Nucleus accumbens (tissue), 56 donors: ENCODE measurements around the gene ZFP3.
"Not testable (repeated sequence)": the region's sequence is repeated elsewhere in the genome, so short reads cannot be mapped to it uniquely, and the experiment has no call there.

Experiments
- DNase-seq, 56 donors: peaks; one replicate each; lab custom pipeline; 2025; lab: John Stamatoyannopoulos, UW

Gene ZFP3

DNA sequence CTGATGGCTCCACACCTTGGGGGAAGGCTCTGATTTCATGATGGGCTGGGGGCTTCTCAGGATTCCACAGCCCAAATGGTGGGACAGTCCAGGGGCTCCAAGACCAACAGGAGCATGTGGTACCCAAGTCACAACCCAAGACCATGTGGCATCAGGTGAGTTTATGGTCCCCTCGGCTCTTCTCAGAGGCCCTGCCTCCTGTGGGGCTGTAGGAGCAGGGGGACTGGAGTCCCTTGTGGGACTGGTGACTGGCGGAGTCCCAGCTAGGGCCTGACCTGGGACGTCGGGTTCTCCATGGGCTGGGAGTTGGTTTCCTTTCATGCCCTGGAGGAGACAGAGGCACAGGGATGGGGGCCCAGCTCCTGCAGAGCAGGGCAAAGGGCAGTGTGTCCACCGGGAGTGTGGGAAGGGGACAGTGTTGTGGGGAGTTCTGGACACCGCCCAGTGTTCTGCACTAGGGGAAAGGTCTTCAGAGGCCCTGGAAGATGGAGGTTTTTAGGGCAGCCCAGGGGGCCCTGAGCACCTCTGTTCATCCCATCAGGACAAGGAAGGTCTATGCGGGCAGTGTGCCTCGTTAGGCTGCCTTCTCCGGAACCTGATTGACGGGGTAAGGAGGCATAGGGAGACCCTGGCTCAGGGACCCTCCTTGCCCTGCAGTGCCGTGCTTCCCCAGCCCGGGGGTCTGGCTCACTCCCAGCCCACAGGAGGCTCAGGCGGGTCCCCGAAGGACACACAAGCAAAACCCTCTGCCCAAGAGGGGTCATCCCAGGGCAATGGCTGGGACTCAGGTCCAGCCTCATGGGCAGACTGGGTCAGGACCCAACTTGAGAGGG is 58.5 kb downstream of the ZFP3 start:
- not testable (repeated sequence) for DNase-seq

DNA sequence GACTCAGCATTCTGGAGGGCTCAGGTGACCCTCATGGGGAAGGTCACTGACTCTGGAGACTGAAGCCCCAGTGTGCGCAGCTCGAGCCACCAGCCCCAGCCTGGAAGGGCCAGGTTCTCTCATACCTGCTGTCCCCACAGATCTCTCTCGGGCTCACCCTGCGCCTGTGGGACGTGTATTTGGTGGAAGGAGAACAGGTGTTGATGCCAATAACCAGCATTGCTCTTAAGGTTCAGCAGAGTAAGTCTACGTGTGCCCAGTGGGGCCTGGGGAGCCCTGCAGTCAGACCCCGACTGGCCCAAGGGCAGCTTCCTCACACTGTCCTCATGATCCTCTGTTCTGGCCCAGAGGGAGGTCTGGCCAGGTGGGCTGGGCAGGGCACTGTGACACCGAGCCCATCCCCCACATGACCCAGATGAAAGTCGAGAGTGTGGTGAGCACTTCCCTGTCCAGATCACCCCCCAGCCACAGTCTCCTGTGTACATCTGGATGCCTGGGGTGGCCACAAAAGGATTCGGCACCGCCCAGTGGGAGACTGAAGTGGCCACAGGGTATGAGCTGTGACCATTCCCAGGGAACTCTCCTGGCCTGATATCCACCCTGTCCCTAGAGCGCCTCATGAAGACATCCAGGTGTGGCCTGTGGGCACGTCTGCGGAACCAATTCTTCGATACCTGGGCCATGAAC is 59.4 kb downstream of the ZFP3 start:
- not testable (repeated sequence) for DNase-seq

DNA sequence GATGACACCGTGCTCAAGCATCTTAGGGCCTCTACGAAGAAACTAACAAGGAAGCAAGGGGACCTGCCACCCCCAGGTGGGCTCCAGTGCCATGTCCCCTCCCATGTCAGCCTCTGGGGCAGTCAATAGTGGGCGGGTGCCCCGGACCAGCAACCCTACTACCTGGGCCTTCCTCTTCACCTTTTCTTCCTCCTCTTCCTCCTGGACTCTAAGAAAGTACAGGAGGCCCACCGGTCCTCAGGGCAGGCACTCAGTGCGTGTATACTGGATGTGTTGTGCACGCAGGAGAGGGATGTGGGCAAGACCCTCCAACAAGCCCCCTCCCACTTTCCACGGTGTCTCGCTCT is 59.9 kb downstream of the ZFP3 start:
- DNase-seq: not testable (repeated sequence)

DNA sequence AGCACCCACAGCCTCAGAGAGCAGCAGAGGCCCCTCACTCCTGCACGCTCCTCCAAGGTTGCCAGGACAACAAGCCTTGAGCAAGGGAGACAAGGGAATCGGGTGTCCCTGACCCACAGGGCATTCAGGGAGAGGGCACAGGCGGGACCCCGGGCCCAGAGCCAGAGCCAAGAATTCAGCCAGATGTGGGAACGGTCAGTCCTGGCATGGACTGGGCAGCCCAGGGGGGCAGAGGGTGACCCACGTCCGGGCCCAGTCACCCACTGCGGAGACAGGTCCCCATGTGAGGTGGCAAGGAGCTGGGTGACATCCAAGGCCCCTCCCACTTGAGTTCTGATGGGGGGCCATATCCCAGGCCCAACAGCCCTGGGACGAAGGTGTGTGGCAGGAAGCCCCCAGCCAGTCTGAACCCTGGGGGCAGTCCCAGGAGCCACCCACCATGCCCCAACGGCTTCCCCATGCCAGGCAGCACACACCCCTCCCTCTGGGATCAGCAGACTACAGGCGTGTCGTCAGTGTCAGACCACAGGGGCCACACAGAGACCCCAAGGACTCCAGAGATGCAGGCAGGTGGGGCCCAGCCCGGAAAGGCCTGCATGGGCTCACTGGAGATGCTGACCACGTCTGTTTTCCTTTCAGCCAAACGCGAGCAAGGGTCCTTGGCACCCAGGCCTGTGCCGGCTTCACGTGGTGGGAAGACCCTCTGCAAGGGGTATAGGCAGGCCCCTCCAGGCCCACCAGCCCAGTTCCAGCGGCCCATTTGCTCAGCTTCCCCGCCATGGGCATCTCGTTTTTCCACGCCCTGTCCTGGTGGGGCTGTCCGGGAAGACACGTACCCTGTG is 60.6 kb downstream of the ZFP3 start:
- no peak for DNase-seq

DNA sequence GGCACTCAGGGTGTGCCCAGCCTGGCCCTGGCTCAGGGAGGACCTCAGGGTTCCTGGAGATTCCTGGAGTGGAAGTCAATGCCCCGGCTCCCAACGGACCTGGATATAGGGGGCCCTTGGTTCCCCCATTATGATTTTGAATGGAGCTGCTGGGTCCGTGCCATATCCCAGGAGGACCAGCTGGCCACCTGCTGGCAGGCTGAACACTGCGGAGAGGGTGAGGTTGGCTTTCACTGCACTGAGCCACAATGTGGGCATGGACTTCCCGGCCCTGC is 61.1 kb downstream of the ZFP3 start:
- DNase-seq: no peak

DNA sequence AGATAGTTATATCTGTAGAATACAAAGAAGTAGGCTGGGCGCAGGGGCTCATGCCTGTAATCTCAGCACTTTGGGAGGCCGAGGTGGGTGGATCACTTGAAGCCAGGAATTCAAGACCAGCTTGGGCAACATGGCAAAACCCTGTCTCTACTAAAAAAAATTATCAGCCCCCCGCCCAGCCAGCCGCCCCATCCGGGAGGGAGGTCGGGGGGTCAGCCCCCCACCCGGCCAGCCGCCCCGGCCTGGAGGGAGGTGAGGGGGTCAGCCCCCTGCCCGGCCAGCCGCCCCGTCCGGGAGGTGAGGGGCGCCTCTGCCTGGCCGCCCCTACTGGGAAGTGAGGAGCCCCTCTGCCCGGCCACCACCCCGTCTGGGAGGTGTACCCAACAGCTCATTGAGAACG is 64.6 kb downstream of the ZFP3 start:
- not testable (repeated sequence) for DNase-seq
